IMR-90 (cell line): ENCODE results near the gene CALY. TPM values are rescaled to one million over a fixed set of nuclear protein-coding genes. Genes with fewer than 3 reads are reported as not detected.

ENCODE experiments used
- ATAC-seq: fragments of 200-7000 bp; cut with Tn5 transposase; 2 replicates; pipeline ENCODE4 v1.9.1; 2020; ENCODE audit warnings: low read depth, mild to moderate bottlenecking, moderate library complexity
- BruUV-seq: library from RNA; stranded (reverse); fragments of 400-500 nt; replicated peaks from 2 replicates; lab custom pipeline; 2021; lab: Mats Ljungman, UMichigan
- CTCF ChIA-PET: fragments of 300-600 bp; formaldehyde crosslinking; extraction: SDS; loops from one replicate; lab custom pipeline; 2021; ENCODE audit warnings: antibody characterized with exemption; lab: Yijun Ruan, JAX
- POLR2A ChIA-PET: fragments of 300-600 bp; sonication (Branson Sonifier 250); formaldehyde crosslinking; loops from one replicate; lab custom pipeline; 2022; ENCODE audit warnings: antibody characterized with exemption; ENCODE audit not compliant: unreplicated experiment; lab: Charles Lee
- DNase-seq: peaks from one replicate; pipeline ENCODE4 v3.0.0; 2013
- H2AFZ ChIP-seq: replicated peaks from 2 replicates; pipeline ENCODE3; 2013; ENCODE audit warnings: low read length, mild to moderate bottlenecking; ENCODE audit not compliant: poor library complexity
- H2AK5ac ChIP-seq: 2 replicates; pipeline ENCODE4 v1.6.1; 2013; ENCODE audit warnings: low read depth, low read length, inconsistent platforms
- H2AK9ac ChIP-seq: replicated peaks from 2 replicates; pipeline ENCODE3; 2013; ENCODE audit warnings: mild to moderate bottlenecking, low read depth, low read length, moderate library complexity; ENCODE audit not compliant: poor library complexity
- H2BK120ac ChIP-seq: 2 replicates; pipeline ENCODE4 v1.6.1; 2013; ENCODE audit warnings: low read depth, low read length, inconsistent platforms
- H2BK15ac ChIP-seq: 3 replicates; pipeline ENCODE4 v1.6.1; 2013; ENCODE audit warnings: low read depth, low read length, inconsistent platforms
- H2BK20ac ChIP-seq: 2 replicates; pipeline ENCODE4 v1.6.1; 2013; ENCODE audit warnings: low read depth, mild to moderate bottlenecking, inconsistent platforms, low read length, moderate library complexity
- H2BK5ac ChIP-seq: 2 replicates; pipeline ENCODE4 v1.6.1; 2013; ENCODE audit warnings: mild to moderate bottlenecking, low read depth, low read length, inconsistent platforms; ENCODE audit not compliant: poor library complexity, severe bottlenecking
- H3K14ac ChIP-seq: replicated peaks from 2 replicates; pipeline ENCODE4 v1.6.1; 2013; ENCODE audit warnings: low read depth, low read length, inconsistent platforms
- H3K18ac ChIP-seq: 2 replicates; pipeline ENCODE4 v1.6.1; 2013; ENCODE audit warnings: low read depth, low read length, control low read depth
- H3K23ac ChIP-seq: 2 replicates; pipeline ENCODE4 v1.6.1; 2013; ENCODE audit warnings: low read depth, low read length, inconsistent platforms
- H3K27ac ChIP-seq: 2 replicates; pipeline ENCODE4 v1.5.1; 2013; ENCODE audit warnings: mild to moderate bottlenecking, control low read depth, low read length; ENCODE audit not compliant: insufficient read depth
- H3K27me3 ChIP-seq: 2 replicates; pipeline ENCODE4 v1.6.1; 2013; ENCODE audit warnings: low read length; ENCODE audit not compliant: control insufficient read depth, insufficient read depth
- H3K36me3 ChIP-seq: 2 replicates; pipeline ENCODE4 v1.6.1; 2013; ENCODE audit warnings: low read length, mixed read lengths; ENCODE audit not compliant: control insufficient read depth, insufficient read depth
- H3K4ac ChIP-seq: 2 replicates; pipeline ENCODE4 v1.6.1; 2013; ENCODE audit warnings: low read depth, low read length, inconsistent platforms
- H3K4me1 ChIP-seq: 2 replicates; pipeline ENCODE4 v1.6.1; 2013; ENCODE audit warnings: low read length, mixed read lengths; ENCODE audit not compliant: control insufficient read depth, insufficient read depth
- H3K4me2 ChIP-seq: 2 replicates; pipeline ENCODE4 v1.6.1; 2013; ENCODE audit warnings: low read depth, mild to moderate bottlenecking, control low read depth, low read length, moderate library complexity
- H3K4me3 ChIP-seq: 2 replicates; pipeline ENCODE4 v1.5.1; 2013; ENCODE audit warnings: low read depth, mild to moderate bottlenecking, control low read depth, low read length, moderate library complexity; ENCODE audit not compliant: insufficient read depth
- H3K56ac ChIP-seq: 2 replicates; pipeline ENCODE4 v1.6.1; 2013; ENCODE audit warnings: low read length, inconsistent platforms; ENCODE audit not compliant: insufficient read depth; ENCODE audit errors: extremely low read depth
- H3K79me1 ChIP-seq, 2 experiments: 2 replicates each; pipeline ENCODE4 v1.6.1; 2013; ENCODE audit warnings: low read length in 2 of 2, inconsistent platforms in 1 of 2, low read depth in 1 of 2
- H3K9ac ChIP-seq: 2 replicates; pipeline ENCODE4 v1.6.1; 2013; ENCODE audit warnings: low read depth, low read length, control low read depth
- H3K9me1 ChIP-seq: 2 replicates; pipeline ENCODE4 v1.6.1; 2013; ENCODE audit warnings: low read length, inconsistent platforms; ENCODE audit not compliant: insufficient read depth
- H3K9me3 ChIP-seq: 2 replicates; pipeline ENCODE4 v1.6.1; 2013; ENCODE audit warnings: low read length; ENCODE audit not compliant: control insufficient read depth, insufficient read depth
- H4K20me1 ChIP-seq: 2 replicates; pipeline ENCODE4 v1.6.1; 2013; ENCODE audit warnings: low read length, inconsistent platforms; ENCODE audit not compliant: insufficient read depth
- H4K5ac ChIP-seq: 2 replicates; pipeline ENCODE4 v1.6.1; 2013; ENCODE audit warnings: mild to moderate bottlenecking, low read depth, low read length, control low read depth
- H4K8ac ChIP-seq, 2 experiments: 2 replicates each; pipeline ENCODE4 v1.6.1; 2013; ENCODE audit warnings: low read depth in 2 of 2, low read length in 2 of 2, control low read depth in 1 of 2, inconsistent platforms in 1 of 2
- H4K91ac ChIP-seq: 2 replicates; pipeline ENCODE4 v1.6.1; 2013; ENCODE audit warnings: low read depth, low read length, inconsistent platforms; ENCODE audit not compliant: insufficient read depth
- FOS ChIP-seq: fragments of 150-350 bp; IDR thresholded peaks from 2 replicates; pipeline ENCODE4 v1.6.1; 2016; ENCODE audit warnings: low read depth, low read length
- NFE2L2 ChIP-seq: fragments of 150-350 bp; IDR thresholded peaks from 2 replicates; pipeline ENCODE4 v1.6.1; 2016; ENCODE audit warnings: low read depth, mild to moderate bottlenecking, low read length
- POLR2A ChIP-seq: IDR thresholded peaks from 2 replicates; pipeline ENCODE4 v1.6.1; 2012; ENCODE audit warnings: mild to moderate bottlenecking, low read depth, low read length
- RCOR1 ChIP-seq: IDR thresholded peaks from 2 replicates; pipeline ENCODE4 v1.6.1; 2012; ENCODE audit warnings: mild to moderate bottlenecking, low read length, improper control_type of control experiment; ENCODE audit not compliant: insufficient replicate concordance
- RFX5 ChIP-seq: IDR thresholded peaks from 2 replicates; pipeline ENCODE4 v1.8.0; 2012; ENCODE audit warnings: low read depth, mild to moderate bottlenecking, low read length, moderate library complexity
- WGBS, 2 experiments: methylation state at CpG; one replicate each; pipeline versions ENCODE4 v1.1.5 to v1.1.7; 2013; ENCODE audit warnings: missing lambda C conversion rate in 2 of 2; ENCODE audit not compliant: insufficient read length in 1 of 2; ENCODE audit errors: extremely low coverage in 2 of 2; 5-methylcytosine and 5-hydroxymethylcytosine counted together
- dilution Hi-C: fragments of 300-500 bp; cut with HindIII; formaldehyde crosslinking; loops from one replicate; pipeline ENCODE4 v1.14.3; 2018; ENCODE audit warnings: low sequenced_read_pairs; ENCODE audit not compliant: unreplicated experiment
- in situ Hi-C: fragments of 300-500 bp; cut with MboI; formaldehyde crosslinking; loops from 3 replicates; pipeline ENCODE4 v1.14.3; 2019; ENCODE audit warnings: low sequenced_read_pairs, inconsistent platforms, mixed read lengths
- intact Hi-C: fragments of 100-400 bp; cut with micrococcal nuclease; formaldehyde crosslinking; loops from 2 replicates; pipeline ENCODE4 v1.10.0; 2022
- polyA plus RNA-seq, 3 experiments: library from polyadenylated mRNA; depleted of rRNA; stranded (reverse); fragments of >200 nt; gene quantifications; 2 replicates each; pipeline ENCODE4 v1.2.3, GENCODE V29; 2012; ENCODE audit warnings: low replicate concordance in 1 of 3
- total RNA-seq: library from RNA; depleted of rRNA; stranded (reverse); fragments of >200 nt; gene quantifications from 2 replicates; pipeline ENCODE4 v1.2.3, GENCODE V29; 2012

CALY gene
- total and polyA plus RNA-seq, 2 of the 4 experiments (the other 2 are of a cell fraction), result 0.34 TPM; not detected in 1

- Histone ChIP-seq H4K91ac (no peak overlapping the region), H3K79me1 (peaks cover 11 to 14% of the 10 kb centered on the region in 2 experiments; a peak in 3 of 4 replicates), H3K4me2 (no peak overlapping the region), H3K4me1 (peaks cover 2% of the 10 kb centered on the region; the same call in 1 of the 2 replicates), H3K56ac (no peak overlapping the region), H3K14ac (no peak overlapping the region), H4K8ac (no peak overlapping the region), H2BK20ac (no peak overlapping the region), H2BK15ac (no peak overlapping the region), H3K18ac (no peak overlapping the region), H4K5ac (no peak overlapping the region), H3K9me3 (no peaks in the 10 kb centered on the region), H2AK5ac (no peak overlapping the region), H2AFZ (no peak overlapping the region), H2AK9ac (no peak overlapping the region), H4K20me1 (peaks cover 15% of the 10 kb centered on the region), H3K9me1 (peaks cover 2% of the 10 kb centered on the region; the same call in 1 of the 2 replicates), H3K27ac (no peak overlapping the region), H3K23ac (no peak overlapping the region), H3K4ac (no peak overlapping the region), H3K9ac (no peak overlapping the region), H3K27me3 (no peaks in the 10 kb centered on the region), H2BK5ac (no peak overlapping the region), H2BK120ac (no peak overlapping the region), H3K36me3 (peaks cover 62% of the 10 kb centered on the region), H3K4me3 (no peak overlapping the region)
- TF ChIP-seq RFX5, result no peak
- no peak for TF ChIP-seq RCOR1
- no peak for TF ChIP-seq POLR2A
- no peak for TF ChIP-seq FOS
- no peak for TF ChIP-seq NFE2L2
- dilution Hi-C loops (no loop called here), in situ Hi-C loops (no loop called here), intact Hi-C loops (no loop called here)
- 96% methylated on average over 13 of the region's 14 CpGs; no CpG with 5 or more reads in 1 of the 2 experiments for WGBS, 2 experiments
- BruUV-seq, result no TSS peak
- DNase-seq (no peak), ATAC-seq (no peak)
- CTCF ChIA-PET, result no interaction called here
- POLR2A ChIA-PET, result no interaction called here
Observed at GRCh38 chr10:133298466-133298865, 38.2 kb downstream of the CALY start.
